ENCODE data around the gene DAPP1.
"Not testable (repeated sequence)": the region's sequence is repeated elsewhere in the genome, so short reads cannot be mapped to it uniquely, and the experiment has no call there.

The DAPP1 gene

DNA sequence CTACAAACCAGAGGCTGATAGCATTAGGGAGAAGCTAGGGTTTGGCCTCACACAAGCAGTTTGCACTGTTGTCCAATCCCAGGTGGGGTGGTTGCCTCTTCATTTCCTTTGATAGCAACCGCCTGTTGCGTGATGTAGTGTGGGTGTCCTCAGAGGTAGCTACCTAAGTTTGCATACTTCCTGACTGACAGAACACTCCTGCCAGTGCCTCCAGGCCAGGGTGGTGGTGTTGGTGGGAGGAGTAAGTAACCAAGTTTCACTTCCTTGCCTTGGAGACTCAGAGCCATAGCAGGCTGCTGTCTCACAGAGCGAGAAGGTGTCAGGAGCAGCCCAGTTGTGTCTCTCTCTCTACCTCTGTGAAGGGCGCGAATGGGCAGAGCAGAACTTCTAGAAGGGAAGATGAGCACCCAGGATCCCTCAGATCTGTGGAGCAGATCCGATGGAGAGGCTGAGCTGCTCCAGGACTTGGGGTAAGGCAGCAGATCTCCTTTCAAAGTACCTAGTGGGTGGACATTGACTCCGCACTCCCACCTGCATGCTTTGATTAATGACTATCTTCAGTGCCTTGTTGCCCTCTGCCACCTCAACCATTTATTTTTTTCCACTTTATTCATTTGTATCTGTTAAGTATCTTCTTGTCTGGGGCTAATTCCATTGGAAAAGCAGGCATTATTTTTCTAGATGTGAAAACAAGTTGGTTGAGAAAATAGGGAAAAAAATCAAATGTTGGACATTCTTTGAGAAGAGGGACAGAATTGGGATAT, at the start of gene DAPP1:
DAPP1 (plus strand) TSS at position 283 of the 764 bp plus-strand sequence; CDS start at position 370, 87 bp downstream.
- DNase-seq, result no peak

GRCh38 chr4:99770842-99771241, 45.8 kb upstream of the DAPP1 start:
- not testable (repeated sequence) for DNase-seq

- DNase-seq, result no peak
These were observed 32.7 kb upstream of the DAPP1 start for GRCh38 chr4:99783940-99784339.

DNA sequence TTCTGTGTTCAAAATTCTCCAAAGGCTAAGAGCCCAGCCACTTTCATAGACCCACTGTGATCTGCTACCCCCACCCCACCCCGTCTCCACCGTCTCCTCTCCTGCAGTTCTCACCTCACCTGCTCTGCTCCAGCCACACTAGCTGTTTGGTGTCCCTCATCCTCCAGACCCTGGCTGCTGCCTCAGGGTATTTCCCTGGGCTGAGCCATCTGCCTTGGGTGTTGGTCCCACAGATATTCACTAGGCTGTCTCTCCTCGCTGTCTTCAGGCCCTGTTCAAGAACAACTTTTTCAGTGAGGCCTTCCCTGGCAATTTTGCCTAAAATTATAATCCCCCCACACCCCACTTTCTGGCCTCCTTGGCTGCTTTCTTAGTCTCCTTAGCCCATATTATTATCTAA, 31.8 kb upstream of the DAPP1 start:
- DNase-seq, result no peak

GRCh38 chr4:99790796-99791617, 25.6 kb upstream of the DAPP1 start:
- no peak for DNase-seq

DNA sequence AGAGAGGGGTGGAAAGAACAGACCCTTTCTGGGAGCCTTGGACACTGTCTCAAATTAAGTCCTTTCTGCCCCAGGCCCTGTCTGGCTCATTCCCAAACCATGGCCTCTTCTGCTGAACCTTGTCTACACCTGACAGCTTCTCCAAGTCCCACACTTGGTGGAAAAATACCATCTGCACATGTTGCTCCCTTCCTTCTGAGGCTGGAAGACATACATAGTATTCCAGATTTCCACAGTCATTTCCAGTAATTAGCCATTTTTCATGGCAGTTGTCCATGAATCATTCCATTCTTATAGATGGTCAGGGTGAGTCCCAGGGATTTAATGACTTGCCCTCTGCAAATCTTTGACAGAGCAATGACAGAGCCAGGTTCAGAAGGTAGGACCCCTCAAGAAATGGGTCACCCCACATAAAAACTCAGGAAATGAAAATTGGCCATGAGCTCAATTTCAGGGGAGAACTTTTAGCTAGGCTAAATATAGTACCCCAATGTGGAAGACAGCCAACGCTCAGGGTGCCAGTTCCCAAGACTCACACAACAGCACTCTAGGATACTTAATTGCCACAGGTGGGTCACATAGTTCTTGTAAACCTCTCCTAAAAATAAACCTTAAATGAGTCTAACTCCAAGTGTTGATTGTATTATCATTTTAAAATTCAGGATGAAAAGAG, 16.2 kb upstream of the DAPP1 start:
- no peak for DNase-seq

GRCh38 chr4:99801005-99801699, 15.5 kb upstream of the DAPP1 start:
- DNase-seq, result no peak

DNA sequence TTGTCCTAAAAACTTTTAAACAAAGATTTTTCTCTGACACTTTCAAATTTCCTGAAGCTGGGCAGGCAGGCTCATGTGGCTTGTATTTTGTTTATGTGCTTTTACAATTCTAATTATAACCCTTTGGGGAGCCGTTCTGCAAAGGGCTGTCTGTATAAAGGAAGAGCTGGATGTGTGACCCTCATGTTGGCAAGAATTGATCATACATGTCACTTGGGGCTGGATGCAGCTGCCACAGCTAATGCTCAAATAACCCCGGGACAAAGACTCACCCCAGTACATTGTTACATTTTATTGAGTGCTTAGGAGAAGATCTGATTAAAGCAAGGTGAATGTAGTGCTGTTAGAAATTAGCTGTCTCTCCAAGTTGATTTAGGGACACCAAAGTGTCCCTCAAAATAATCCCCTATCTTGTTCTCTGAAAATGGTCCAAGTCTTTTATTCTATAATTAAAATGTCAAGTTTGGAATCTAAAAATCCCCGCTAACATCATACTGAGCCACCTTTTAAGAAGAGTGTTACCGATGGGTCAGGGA, 13.0 kb upstream of the DAPP1 start:
- DNase-seq, result no peak

GRCh38 chr4:99806545-99806944, 10.1 kb upstream of the DAPP1 start:
- no peak for DNase-seq

- no peak for DNase-seq
These were observed 9.0 kb upstream of the DAPP1 start for GRCh38 chr4:99807666-99808065.

GRCh38 chr4:99808260-99808857, 8.3 kb upstream of the DAPP1 start:
- no peak for DNase-seq

DNA sequence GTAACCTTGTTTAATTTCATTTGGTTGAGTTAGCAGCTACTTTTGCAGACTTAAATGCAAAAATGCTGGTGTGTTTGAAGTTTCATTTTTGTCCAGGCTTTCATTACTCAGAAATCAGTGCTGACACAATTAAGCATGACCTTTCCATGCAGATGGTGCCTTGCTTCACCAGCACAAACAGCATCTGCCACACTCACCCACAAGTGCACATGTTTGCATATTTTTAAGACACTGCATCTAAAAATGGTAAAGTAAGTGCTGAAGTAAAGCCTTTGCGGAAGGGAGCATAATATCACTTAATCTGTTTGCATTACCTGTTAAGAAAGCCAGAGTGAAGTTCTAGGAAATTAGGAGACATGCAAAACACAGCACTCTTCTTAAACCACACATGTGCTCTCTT, 7.3 kb upstream of the DAPP1 start:
- DNase-seq, result no peak

- no peak for DNase-seq
These were observed 6.1 kb upstream of the DAPP1 start for GRCh38 chr4:99810536-99810935.

- DNase-seq, result no peak
These were observed 5.5 kb upstream of the DAPP1 start for GRCh38 chr4:99811117-99811516.

- peak; percentile 5 for DNase-seq
These were observed 4.8 kb upstream of the DAPP1 start for GRCh38 chr4:99811850-99812249.

DNA sequence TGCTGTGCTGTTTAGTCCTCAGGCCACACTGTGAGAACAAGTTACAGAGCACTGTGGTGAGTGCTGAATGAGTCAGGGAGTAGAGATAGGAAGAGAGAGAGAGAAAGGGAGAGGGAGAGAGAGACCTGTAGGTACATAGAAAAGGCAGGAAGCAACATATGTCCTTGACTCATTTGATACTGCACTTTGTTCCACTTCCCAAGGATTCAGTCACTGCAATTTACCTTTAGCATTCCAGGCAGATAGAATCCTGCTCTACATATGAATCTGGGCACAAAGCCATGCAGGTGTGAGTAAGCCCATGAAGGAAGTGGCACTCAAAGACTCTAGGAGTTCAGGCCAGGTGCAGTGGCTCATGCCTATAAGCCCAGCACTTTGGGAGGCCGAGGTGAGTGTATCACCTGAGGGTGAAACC, 1.0 kb upstream of the DAPP1 start:
- DNase-seq, result no peak

GRCh38 chr4:99817309-99817890, 773 bp downstream of the DAPP1 start:
- DNase-seq, result no peak

- no peak for DNase-seq
These were observed 2.0 kb downstream of the DAPP1 start for GRCh38 chr4:99818661-99819060.

- DNase-seq, result peak; percentile 3
These were observed 5.4 kb downstream of the DAPP1 start for GRCh38 chr4:99821918-99822503.

DNA sequence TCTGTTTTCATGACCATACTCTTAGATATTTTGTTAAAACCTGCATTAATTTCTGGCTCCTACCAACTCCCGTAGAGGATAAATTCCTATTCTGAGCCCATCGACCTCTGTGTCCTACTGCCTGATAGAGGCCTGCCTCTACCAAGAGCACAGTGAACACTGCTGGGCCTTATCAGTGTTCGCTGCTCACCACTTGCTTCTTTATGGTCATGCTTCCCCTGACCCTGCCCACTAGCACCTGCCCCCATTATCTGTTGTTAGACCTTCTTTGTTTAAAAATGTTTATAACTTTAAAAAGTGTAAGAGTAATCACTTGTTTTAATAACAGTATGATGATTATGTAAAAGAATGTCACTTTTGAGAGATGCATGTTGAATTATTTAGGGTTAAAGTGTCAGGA, 6.1 kb downstream of the DAPP1 start:
- no peak for DNase-seq

DNA sequence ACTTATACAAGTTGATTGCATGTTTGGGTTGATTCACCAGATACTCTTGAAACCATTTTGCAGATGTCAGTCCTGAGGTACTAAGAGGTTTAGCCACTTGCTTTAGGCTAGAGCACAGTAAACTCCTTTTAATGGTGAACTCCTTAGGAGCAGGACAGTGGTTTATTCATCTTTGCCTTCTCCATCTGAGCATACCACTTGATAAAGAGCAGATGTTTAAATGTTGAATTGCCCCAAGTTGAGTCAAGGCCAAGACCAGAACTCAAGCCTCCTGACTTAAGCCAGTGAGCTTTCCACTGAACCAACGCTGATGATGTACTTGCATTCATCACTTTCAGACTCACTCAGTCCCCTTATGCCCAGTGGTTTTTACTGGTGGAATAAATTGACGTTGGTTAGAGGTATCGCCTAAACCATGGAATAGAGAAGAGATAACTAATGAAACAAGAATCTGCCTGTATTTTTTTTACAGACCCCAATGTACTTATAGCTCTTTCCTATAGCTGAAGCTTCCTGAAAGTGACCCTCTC, 7.5 kb downstream of the DAPP1 start:
- no peak for DNase-seq
